ENCODE measurements around the gene CUL7.
A peak's percentile ranks its signal among the peaks of the same experiment; 100 is the strongest.

CUL7 gene

DNA sequence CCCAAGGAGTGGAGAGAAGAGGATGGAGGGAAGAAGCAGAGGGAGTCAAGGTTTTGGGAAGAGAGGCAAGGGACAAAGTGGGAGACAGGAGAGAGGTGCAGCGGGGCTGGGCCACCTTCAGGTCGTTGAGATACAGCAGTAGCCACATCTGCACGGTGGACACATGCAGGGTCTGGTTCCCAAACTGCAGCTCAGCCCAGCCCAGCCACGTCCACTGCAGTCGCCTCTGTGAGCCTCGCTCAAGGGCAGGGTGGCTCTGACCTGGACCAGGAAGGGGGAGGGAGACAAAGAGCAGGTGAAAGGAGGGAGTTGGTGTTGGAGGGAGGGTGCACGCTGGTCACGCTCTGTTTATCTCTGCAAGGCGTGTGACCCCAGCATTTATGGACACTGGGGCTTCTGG lies 14.9 kb downstream of the CUL7 start:
- H3K4me3 Mint-ChIP-seq: no peak overlapping the region

DNA sequence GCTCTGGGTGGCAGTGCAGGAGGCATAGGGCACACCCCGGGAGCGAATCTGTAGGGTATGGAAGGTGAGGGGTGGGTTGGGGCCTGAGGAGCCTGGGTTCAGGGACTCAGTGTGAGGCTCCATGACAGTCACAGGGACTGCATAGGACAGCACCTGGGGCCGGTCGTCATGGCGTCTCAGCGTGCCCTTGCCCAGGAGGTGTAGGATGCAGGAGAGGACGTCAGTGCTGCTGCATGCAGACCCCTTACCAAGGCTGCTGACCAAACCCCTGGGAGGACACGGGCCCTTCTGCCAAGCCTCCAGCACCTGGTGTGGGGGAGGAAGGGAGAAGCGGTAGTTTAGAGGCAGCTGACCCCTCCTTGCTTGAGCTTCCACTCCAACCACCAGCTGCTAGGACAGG lies 15.9 kb downstream of the CUL7 start:
- Mint-ChIP-seq H3K9me3 (no peaks in the 10 kb centered on the region), H3K4me1 (peaks cover 9% of the 10 kb centered on the region), H3K36me3 (peaks cover 95% of the 10 kb centered on the region), H3K4me3 (no peak overlapping the region), H3K27ac (no peak overlapping the region)
- DNase-seq (ENCODE audit: low spot score in 2 of 2) (no peak), ATAC-seq (no peak)

More for the DNA sequence above, 14.9 kb downstream of the CUL7 start:
- DNase-seq (ENCODE audit: low spot score in 2 of 2): no peak
- Mint-ChIP-seq H3K36me3 (peaks cover 95% of the 10 kb centered on the region), H3K4me1 (peaks cover 9% of the 10 kb centered on the region), H3K27ac (no peak overlapping the region), H3K9me3 (no peaks in the 10 kb centered on the region)
- no peak for ATAC-seq

DNA sequence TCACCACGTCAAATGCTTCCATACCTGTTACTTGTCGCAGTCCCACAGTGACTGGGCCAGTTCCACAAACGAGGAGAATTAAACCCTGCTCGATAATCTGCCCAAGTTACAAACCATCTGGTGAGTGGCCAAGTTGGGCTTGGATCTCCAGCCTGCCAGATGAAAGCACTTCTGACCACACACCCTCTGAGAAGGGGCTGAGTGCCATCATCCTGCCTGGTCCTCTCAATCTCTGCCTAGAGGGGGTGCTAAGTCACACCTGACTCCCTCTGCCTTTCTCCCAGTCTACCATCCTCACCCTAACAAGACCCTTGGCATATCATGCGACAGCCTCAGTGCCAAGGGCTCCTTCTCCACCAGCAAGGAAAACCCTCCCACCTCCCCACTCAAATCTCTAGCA lies 16.5 kb downstream of the CUL7 start:
- no peak overlapping the region for H3K27ac Mint-ChIP-seq
- H3K36me3 Mint-ChIP-seq: peaks cover 95% of the 10 kb centered on the region
- DNase-seq (ENCODE audit: low spot score in 2 of 2) (no peak), ATAC-seq (no peak)
- H3K9me3 Mint-ChIP-seq: no peaks in the 10 kb centered on the region
- H3K4me3 Mint-ChIP-seq: no peak overlapping the region
- peaks cover 9% of the 10 kb centered on the region for H3K4me1 Mint-ChIP-seq

DNA sequence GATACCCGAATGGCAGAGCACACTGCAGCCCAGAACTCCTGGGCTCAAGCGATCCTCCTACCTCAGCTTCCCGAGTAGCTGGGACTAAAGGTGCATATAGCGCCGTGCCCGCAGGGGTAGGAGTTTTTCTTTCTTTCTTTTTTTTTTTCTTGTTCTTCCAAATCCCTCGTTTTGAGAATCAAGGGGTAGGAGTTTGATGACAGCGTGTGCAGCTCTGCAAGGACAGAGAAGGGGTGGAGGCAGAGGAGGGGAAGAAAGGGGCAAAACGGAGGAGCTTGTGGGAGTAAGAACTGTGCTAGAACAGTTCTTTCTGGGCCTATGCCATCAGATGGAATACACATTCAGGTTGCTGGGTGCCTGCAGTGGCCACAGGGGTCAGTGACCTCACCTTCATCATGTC lies 16.9 kb downstream of the CUL7 start:
- Mint-ChIP-seq H3K36me3 (peaks cover 96% of the 10 kb centered on the region), H3K27ac (no peak overlapping the region), H3K9me3 (no peaks in the 10 kb centered on the region), H3K4me3 (no peak overlapping the region), H3K4me1 (peaks cover 9% of the 10 kb centered on the region)
- no peak for ATAC-seq
- DNase-seq (ENCODE audit: low spot score in 2 of 2): no peak

DNA sequence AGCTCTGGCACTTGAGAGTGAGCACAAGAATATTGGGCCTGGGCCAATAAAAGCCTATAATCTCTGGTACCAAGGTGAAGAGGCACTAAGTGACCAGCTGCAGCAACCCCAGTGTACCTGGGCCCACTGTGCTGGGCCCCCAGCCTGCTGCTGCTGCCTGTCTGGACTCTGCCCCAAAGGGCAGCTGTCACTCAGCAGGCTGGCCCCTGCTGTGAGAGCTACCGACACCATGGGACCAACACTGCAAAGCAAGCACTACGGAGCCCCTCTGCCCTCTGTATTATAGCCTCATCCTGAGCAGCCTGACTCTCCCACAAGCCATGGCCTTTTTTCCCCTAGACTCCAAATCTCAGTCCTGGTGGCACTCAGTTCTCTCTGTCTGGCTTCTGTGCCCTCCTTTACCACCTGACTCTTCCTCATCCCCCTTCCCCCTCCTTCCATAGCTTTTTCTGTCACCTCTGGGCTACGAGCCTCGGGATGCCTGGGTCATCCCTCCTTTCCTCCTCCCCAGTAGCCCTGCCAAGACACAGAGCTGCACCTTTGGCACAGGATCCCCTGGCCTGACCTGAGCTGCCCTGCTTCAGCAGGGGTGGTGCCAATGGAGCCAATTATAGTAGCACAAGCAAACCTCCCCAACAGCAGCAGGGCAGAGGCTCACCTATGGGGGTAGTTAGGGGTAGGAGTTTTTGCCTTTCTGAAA lies 18.0 kb downstream of the CUL7 start:
- Mint-ChIP-seq H3K9me3 (no peaks in the 10 kb centered on the region), H3K4me3 (no peak overlapping the region), H3K4me1 (peaks cover 6% of the 10 kb centered on the region), H3K27ac (no peak overlapping the region), H3K36me3 (peaks cover 96% of the 10 kb centered on the region)
- ATAC-seq: no peak
- DNase-seq (ENCODE audit: low spot score in 2 of 2): no peak

DNA sequence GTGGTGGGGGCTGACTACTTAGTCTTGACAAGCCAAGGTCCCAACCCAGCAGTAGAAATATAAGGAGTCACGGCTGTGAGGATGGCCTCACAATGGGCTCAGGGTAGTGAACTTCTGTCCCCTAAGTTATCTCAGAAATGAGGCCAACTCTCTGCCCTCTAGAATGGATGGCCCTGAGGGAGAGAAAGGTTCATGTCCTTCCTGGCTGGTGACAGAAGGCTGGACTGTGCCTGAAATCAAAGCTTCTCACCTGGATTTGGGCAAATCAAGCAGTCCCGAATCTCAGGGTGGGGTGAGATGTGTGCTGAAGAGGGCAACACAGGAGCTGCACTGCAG lies 19.5 kb downstream of the CUL7 start:
- H3K4me3 Mint-ChIP-seq: no peak overlapping the region
- DNase-seq (ENCODE audit: low spot score in 2 of 2): no peak
- H3K9me3 Mint-ChIP-seq: no peaks in the 10 kb centered on the region
- no peaks in the 10 kb centered on the region for H3K4me1 Mint-ChIP-seq
- H3K36me3 Mint-ChIP-seq: peaks cover 96% of the 10 kb centered on the region
- H3K27ac Mint-ChIP-seq: peak overlapping the region; percentile 67
- ATAC-seq: no peak

DNA sequence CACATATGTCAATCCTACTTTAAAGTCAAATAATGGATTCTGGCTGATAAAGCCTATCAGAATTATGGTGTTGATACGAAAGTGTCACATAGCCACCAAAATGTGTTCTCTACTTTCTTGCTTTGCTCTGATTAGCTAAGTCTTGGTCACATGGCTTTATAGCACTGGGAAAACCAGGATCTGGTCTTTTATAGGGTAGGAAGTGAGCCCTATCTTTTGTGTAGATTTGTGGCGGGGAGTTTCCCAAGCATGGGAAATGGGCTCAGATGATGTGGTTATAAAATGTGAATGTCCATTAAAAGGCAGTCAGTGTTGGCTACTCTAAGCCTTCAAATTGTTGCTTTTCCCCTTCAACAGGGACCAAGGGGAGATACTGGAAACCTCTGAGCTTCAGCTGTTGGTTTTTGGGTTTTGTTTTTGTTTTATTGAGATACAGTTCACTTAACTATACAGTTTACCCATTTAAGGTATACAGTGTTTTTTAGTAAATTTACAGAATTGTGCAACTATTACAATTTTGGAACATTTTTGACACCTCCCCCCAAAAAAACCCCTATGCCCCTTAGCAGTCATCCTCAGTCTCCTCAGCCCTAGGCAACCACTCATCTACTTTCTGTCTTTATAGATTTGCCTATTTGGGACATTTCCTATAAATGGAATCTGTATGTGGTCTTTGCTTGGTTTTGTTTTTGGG lies 20.0 kb downstream of the CUL7 start:
- Mint-ChIP-seq H3K9me3 (no peaks in the 10 kb centered on the region), H3K27ac (peak overlapping the region; percentile 67), H3K36me3 (peaks cover 96% of the 10 kb centered on the region), H3K4me1 (no peaks in the 10 kb centered on the region), H3K4me3 (no peak overlapping the region)
- ATAC-seq: no peak
- DNase-seq (ENCODE audit: low spot score in 2 of 2): no peak

DNA sequence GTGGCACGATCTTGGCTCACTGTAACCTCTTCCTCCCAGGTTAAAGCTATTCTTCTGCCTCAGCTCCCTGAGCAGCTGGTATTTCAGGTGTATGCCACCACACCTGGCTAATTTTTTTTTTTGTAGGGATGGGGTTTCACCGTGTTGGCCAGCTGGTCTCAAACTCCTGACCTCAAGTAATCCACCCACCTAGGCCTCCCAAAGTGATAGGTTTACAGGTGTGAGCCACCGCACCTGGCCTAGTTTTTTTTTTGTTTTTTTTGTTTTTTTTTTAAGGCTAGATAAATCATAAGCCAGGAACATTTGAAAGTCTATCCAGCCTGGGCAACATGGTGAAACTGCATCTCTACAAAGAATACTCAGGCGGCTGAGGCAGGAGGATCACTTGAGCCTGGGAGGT lies 21.3 kb downstream of the CUL7 start:
- no peaks in the 10 kb centered on the region for H3K4me1 Mint-ChIP-seq
- H3K36me3 Mint-ChIP-seq: peaks cover 100% of the 10 kb centered on the region
- no peak for DNase-seq (ENCODE audit: low spot score in 2 of 2)
- H3K27ac Mint-ChIP-seq: no peak overlapping the region
- no peak for ATAC-seq
- no peak overlapping the region for H3K4me3 Mint-ChIP-seq
- no peaks in the 10 kb centered on the region for H3K9me3 Mint-ChIP-seq

DNA sequence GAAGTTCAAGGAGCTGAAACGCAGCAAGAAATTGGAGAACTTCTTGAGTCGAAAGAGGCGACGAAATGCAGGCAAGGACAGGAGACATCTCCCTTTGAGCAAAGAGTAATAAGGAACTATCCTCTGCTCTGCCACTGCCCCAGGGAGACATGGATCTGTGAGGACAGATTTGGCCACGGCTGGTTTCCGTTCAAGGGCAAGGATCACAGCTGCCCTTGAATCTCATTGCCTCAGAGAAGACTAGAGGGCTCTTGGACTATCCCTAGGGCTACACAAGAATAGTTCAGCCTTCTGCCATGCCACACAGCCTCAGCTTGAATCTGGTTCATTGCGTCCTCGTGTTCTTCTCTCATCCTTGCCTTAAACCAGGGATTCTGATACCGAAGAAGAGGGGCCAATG lies 24.5 kb downstream of the CUL7 start:
- ATAC-seq (no peak), DNase-seq (ENCODE audit: low spot score in 2 of 2) (no peak)
- H3K4me1 Mint-ChIP-seq: peaks cover 9% of the 10 kb centered on the region
- no peak overlapping the region for H3K27ac Mint-ChIP-seq
- H3K9me3 Mint-ChIP-seq: no peaks in the 10 kb centered on the region
- H3K36me3 Mint-ChIP-seq: peaks cover 100% of the 10 kb centered on the region
- H3K4me3 Mint-ChIP-seq: no peak overlapping the region

DNA sequence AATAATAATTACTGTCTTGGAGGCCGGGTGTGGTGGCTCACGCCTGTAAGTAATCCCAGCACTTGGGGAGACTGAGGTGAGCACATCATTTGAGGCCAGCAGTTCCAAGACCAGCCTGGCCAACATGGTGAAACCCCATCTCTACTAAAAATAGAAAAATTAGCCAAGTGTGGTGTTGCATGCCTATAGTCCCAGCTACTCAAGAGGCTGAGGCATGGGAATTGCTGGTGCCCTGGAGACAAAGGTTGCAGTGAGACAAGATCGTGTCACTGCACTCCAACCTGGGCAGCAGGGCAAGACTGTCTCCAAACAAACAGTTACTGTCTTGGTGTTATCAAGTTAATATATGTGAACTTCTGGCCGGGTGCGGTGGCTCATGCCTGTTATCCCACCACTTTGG lies 27.3 kb downstream of the CUL7 start:
- ATAC-seq (no peak), DNase-seq (ENCODE audit: low spot score in 2 of 2) (no peak)
- Mint-ChIP-seq H3K9me3 (no peaks in the 10 kb centered on the region), H3K4me3 (no peak overlapping the region), H3K4me1 (peaks cover 15% of the 10 kb centered on the region), H3K36me3 (peaks cover 96% of the 10 kb centered on the region), H3K27ac (no peak overlapping the region)

DNA sequence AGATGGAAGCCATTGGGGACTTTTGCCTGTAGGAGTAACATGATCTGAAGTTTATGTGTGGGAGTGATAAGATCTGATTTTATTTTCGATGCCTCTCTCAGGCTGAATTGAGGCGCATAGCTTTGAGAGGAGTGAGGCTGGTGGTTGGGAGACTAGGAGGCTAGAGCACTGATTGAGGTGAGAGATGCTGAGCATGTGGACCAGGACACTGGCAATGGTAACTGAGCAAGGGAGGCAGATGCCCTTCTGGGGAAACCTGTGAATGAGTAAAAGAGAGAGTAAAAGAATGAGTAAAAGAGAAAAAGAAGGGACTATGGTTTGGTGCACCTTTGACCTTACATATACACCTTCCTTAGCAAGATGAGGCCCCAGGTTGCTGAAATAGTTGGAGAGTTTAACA lies 29.2 kb downstream of the CUL7 start:
- H3K9me3 Mint-ChIP-seq: no peaks in the 10 kb centered on the region
- H3K36me3 Mint-ChIP-seq: peaks cover 92% of the 10 kb centered on the region
- ATAC-seq: peak; percentile 38
- H3K27ac Mint-ChIP-seq: peak overlapping the region; percentile 73
- H3K4me3 Mint-ChIP-seq: peak overlapping the region; percentile 1
- peaks cover 24% of the 10 kb centered on the region for H3K4me1 Mint-ChIP-seq
- DNase-seq (ENCODE audit: low spot score in 2 of 2): no peak

DNA sequence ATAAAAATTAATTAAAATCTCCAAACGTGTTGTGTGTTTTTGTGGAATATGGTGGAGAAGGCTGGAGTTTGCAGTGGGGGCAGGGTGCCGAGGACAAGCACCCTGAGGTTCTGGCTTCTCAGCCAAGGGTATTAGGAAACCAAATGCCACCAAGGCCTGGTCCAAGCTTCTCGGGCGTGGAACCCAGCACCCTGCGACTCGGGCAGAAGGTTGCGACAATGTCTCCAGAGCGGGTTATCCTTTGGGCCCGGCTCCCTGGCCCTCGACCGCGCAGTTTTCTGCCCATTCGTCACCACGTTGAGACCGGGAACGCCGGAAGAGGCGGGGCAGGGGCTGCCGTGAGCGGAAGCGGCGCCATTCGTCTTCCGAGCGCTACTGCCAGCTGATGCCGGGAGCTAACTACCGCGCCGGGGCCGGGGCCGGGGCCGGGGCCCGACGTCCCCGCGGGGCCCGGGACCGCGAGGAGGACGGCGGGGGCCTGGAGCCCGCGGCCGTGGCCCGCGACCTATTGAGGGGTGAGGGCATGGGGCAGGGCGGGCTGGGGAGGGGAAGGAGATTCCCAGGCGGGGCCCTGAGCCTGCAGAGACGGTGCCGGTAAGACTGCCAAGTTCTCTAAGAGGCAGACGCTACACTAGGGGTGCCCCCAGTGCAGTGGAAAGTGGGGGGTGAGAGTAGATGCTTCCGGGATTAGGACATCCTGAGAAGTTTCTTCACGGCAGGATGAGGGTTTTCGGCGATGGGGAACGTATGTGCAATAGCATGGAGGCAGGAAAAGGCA lies 32.2 kb downstream of the CUL7 start, which contains the start of gene RRP36:
Gene RRP36 (plus strand): TSS at position 354 of the 778 bp plus-strand sequence. CDS start 32 bp downstream, at position 386.
- Mint-ChIP-seq H3K4me1 (peaks cover 42% of the 10 kb centered on the region), H3K4me3 (peak within 1 kb of the TSS; percentile 88), H3K27ac (peak within 1 kb of the TSS; percentile 90), H3K9me3 (no peaks in the 10 kb centered on the region), H3K36me3 (peaks cover 92% of the 10 kb centered on the region)
- ATAC-seq: peak; percentile 87
- DNase-seq (ENCODE audit: low spot score in 2 of 2): peak; percentile 46 to 79

DNA sequence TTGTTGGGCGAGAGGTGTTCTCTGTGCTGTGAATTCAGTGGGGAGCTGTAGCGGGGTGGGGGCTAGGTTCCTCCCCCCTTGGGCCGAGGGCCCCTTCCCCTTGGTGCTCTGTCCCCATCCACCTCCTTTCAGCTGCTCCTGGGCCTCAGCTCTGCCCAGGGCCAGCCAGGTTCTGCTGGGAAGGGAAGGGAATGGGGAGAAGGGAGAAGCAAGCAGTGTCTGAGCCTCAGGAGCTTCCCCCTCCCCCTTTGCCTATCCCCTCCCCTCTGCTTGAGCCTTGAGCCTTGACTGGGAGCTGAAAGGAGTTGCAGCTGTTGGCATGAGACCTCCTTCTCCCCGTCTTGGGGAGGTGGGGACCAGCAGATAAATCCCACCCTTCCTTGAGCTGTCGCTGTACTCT lies 32.8 kb downstream of the CUL7 start:
- no peaks in the 10 kb centered on the region for H3K9me3 Mint-ChIP-seq
- DNase-seq (ENCODE audit: low spot score in 2 of 2): no peak
- H3K4me3 Mint-ChIP-seq: peak overlapping the region; percentile 88
- peaks cover 48% of the 10 kb centered on the region for H3K4me1 Mint-ChIP-seq
- peak overlapping the region; percentile 90 for H3K27ac Mint-ChIP-seq
- no peak for ATAC-seq
- peaks cover 91% of the 10 kb centered on the region for H3K36me3 Mint-ChIP-seq

DNA sequence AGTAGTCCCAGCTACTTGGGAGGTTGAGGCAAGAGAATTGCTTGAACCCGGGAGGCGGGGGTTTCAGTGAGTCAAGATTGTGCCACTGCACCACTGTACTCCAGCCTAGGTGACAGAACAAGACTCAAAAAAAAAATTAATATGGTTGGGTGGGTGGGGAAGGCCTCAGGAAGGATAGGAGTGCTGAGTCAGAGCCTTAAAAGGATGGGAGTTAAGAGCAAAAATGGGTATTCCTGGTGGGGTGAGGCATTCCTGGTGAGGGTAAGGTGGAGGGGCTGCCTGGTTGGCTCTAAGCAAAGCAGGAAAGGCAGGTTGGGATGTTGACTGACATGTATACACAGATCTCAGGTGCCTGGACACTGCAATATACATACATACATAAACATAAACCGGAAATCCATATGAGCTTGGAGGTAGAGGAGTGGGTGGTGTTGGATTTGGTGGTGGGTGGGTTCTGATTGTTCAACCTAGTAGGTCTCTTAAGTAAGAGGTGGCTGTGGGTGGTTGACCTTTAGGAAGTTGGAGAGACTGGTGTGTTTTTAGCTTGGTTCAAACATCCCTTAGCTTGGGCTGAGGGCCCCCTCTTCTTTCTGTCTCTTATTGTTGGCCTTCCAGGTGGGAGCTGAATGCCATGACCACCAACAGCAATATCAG lies 33.5 kb downstream of the CUL7 start:
- Mint-ChIP-seq H3K4me3 (peak overlapping the region; percentile 88), H3K4me1 (peaks cover 49% of the 10 kb centered on the region), H3K36me3 (peaks cover 86% of the 10 kb centered on the region), H3K27ac (peak overlapping the region; percentile 53), H3K9me3 (no peaks in the 10 kb centered on the region)
- no peak for ATAC-seq
- no peak for DNase-seq (ENCODE audit: low spot score in 2 of 2)

DNA sequence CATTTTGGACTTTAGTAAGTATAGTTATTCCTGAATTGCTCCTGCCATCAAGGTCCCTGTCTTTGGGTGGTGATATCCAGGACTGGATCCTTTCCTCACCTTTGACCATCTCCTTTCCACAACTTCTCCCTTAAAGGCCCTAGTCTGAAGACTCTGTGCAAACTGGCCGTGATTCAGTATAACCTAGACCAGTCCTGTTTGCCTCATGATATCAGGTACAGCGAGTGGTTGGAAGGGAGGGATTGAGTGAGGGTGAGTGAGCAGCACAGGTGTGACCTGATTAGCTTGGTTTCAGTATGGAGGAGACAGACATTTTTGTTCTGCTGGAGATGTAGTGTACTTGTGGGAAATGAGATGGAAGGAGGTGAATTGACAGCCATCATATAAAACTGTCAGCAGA lies 34.5 kb downstream of the CUL7 start:
- Mint-ChIP-seq H3K4me3 (no peak overlapping the region), H3K9me3 (no peaks in the 10 kb centered on the region), H3K36me3 (peaks cover 76% of the 10 kb centered on the region), H3K27ac (no peak overlapping the region), H3K4me1 (peaks cover 49% of the 10 kb centered on the region)
- ATAC-seq (no peak), DNase-seq (ENCODE audit: low spot score in 2 of 2) (no peak)

Measured in stimulated activated effector memory CD8-positive, alpha-beta T cell treated with anti-CD3 and anti-CD28 coated beads, Interleukin-12 subunit alpha, Interleukin-12 subunit beta, amount 100 ng/mL, for 72 hours (primary cell).